Epithelial cell of alveolus of lung (primary cell): ENCODE measurements around the gene GIGYF1. TPM values are rescaled to one million over a fixed set of nuclear protein-coding genes. Genes with fewer than 3 reads are reported as not detected.

Experiments used
- total RNA-seq: library from RNA; depleted of rRNA; stranded (reverse); fragments of >200 nt; gene quantifications from 2 replicates; pipeline ENCODE4 v1.2.1, GENCODE V29; 2015

The GIGYF1 gene
- total RNA-seq = 7.9 and 20.5 TPM in 2 replicates

DNA sequence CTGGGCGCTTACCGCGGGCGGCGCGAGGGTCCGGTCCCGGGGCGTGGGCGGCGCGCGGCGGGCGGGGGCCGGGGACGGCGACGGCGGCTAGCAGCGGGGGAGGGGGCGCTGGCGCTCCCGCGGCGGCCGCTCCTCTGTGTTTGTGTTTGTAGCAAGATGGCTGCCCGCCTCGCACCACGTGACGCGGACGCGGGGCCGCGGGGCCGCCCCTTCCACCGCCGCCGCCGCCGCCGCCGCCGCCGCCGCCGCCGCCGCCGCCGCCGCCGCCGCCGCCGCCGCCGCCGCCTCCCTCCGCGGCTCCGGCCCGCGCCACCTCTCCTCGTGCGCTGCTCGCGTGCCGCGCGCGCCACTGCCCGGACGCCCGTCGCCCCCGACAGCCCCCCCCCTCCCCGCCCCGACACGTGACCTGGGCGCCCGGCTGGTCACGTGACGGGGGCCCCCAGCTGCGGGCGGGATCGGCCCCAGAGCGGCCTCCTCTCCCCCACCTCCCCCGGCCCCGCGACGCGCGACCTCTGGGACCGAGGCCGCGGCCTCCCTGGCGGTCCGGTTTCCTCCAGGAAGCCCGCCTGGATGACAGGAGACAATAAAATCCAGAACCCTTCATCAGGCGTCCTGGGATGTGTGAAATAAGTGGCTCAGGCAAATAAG lies at the start of gene GIGYF1:
Gene GIGYF1 (minus strand): TSS at position 153 of the 648 bp plus-strand sequence. CDS start 6,012 bp downstream, outside the sequence.

DNA sequence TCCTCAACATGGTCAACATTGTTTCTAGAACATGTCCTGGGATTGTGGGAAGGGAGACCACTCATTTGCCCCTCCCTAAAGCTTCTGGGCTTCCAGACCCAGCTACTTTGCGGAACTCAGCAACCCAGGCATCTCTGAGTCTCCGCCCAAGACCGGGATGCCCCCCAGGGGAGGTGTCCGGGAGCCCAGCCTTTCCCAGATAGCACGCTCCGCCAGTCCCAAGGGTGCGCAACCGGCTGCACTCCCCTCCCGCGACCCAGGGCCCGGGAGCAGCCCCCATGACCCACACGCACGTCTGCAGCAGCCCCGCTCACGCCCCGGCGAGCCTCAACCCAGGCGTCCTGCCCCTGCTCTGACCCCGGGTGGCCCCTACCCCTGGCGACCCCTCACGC lies 26.2 kb upstream of the GIGYF1 start, which contains the start of gene EPO:
Gene EPO (plus strand): TSS at position 190 of the 392 bp plus-strand sequence. CDS start 513 bp downstream, outside the sequence.

DNA sequence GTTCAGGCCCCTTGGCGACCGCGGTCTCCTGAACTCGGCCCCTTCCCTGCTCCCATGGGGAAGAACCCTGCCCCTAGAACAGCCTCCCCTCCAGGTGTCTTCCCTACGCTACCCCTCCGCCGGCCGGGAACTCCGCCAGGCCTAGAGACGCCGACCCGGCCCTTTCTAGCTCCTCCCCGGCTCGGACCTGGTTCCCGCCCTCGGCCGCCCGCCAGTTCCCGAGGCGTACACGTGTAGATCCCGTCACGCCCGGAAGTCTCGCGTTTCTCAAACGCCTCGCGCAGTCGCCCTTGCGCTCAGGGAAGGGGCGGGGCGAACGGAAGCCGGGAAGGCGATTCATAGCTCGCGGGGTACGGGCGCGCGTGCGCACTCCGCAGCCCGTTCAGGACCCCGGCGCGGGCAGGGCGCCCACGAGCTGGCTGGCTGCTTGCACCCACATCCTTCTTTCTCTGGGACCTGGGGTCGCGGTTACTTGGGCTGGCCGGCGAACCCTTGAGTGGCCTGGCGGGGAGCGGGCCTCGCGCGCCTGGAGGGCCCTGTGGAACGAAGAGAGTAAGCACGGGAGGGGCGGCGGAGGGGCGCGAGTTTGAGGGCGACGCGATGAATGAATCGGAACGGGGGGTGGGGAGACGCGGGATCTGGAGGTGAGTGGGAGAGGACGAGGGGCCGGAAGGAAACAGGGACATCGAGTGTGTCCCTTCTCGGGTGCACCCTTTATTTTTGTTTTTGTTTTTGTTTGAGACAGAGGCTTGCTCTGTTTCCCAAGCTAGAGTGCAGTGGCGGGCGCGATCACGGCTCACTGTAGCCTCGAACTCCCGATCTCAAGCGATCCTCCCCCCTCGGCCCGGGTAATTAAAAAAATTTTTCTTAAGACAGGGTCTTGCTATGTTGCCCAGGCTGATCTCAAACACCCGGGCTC lies 12.0 kb upstream of the GIGYF1 start, which contains the start of gene POP7:
Gene POP7 (plus strand): TSS at position 369 of the 919 bp plus-strand sequence. CDS start 710 bp downstream, outside the sequence.

DNA sequence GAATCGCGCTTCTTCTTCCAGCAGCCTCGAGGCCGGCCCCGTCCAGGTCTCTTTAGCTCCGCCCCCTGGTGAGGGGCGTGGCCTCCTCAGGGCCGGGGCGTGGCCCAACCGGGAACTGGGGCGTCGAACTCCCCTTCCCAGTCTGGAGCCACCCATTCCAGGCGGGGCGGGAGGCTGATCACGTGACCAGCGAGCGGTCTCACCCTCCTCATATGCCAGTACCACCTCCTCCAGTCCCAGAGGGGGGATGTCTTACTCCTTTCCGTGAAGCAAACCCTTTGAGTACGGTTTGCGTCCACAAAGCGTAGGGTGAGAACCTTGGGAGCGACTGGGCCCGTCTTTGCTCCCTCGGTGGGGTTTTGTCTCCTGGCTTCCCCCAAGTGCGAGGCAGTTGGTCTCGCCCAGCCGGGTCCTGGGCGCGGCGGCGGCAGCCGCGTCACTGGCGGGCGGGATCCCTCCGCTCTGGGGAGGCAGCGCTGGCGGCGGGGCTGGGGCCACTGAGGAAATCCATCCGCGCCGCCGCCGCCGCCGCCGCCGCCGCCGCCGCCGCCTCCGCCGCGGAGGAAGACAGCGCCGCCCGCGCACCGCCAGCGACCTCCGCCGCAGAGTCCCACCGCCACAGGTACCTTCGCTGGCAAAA lies 20.6 kb downstream of the GIGYF1 start, which contains the start of gene GNB2:
Gene GNB2 (plus strand): TSS at position 439 of the 640 bp plus-strand sequence. CDS start 2,526 bp downstream, outside the sequence.

GRCh38 chr7:100655908-100656674 lies 38.0 kb downstream of the GIGYF1 start, which contains the start of gene ACTL6B:
TSS of gene ACTL6B (minus strand) at chr7:100656448. CDS start at chr7:100656354, 94 bp downstream.

GRCh38 chr7:100641463-100641859 lies 52.6 kb downstream of the GIGYF1 start, which contains the start of gene TFR2:
TSS of gene TFR2 (minus strand) at chr7:100641552. CDS start at chr7:100641509, 43 bp downstream.

Other genes starting within 250 kb of the GIGYF1 start
- gene SPACDR, start 230.0 kb downstream of the GIGYF1 start, total RNA-seq = not detected in 2 replicates
- gene TSC22D4, start 215.0 kb downstream of the GIGYF1 start, total RNA-seq = 35.6 and 79.0 TPM in 2 replicates
- 2.2 and 10.5 TPM in 2 replicates for gene NYAP1, start 210.3 kb downstream of the GIGYF1 start, total RNA-seq
- gene AGFG2, start 155.0 kb downstream of the GIGYF1 start, total RNA-seq = 6.6 and 16.9 TPM in 2 replicates
- gene SAP25, start 120.3 kb downstream of the GIGYF1 start, total RNA-seq = 1.5 TPM in 1 of 2 replicates, not detected in the other
- 36.5 and 119 TPM in 2 replicates for gene LRCH4, start 108.1 kb downstream of the GIGYF1 start, total RNA-seq
- gene FBXO24, start 107.9 kb downstream of the GIGYF1 start, total RNA-seq = 0.65 and 2.9 TPM in 2 replicates
- gene PCOLCE, start 91.9 kb downstream of the GIGYF1 start, total RNA-seq = 351 and 978 TPM in 2 replicates
- 18.2 and 23.9 TPM in 2 replicates for gene MOSPD3, start 81.7 kb downstream of the GIGYF1 start, total RNA-seq
- gene TFR2, start 52.7 kb downstream of the GIGYF1 start, total RNA-seq = 0.64 and 1.6 TPM in 2 replicates
- not detected in 2 replicates for gene ACTL6B, start 37.8 kb downstream of the GIGYF1 start, total RNA-seq
- gene GNB2, start 20.5 kb downstream of the GIGYF1 start, total RNA-seq = 283 and 312 TPM in 2 replicates
- gene POP7, start 11.9 kb upstream of the GIGYF1 start, total RNA-seq = 29.5 and 44.6 TPM in 2 replicates
- gene EPO, start 26.2 kb upstream of the GIGYF1 start, total RNA-seq = 0.48 TPM in 1 of 2 replicates, not detected in the other
- not detected in 2 replicates for gene ZAN, start 39.3 kb upstream of the GIGYF1 start, total RNA-seq
- 48.5 and 62.8 TPM in 2 replicates for gene EPHB4, start 133.3 kb upstream of the GIGYF1 start, total RNA-seq
- 16.4 and 23.3 TPM in 2 replicates for gene SLC12A9, start 158.5 kb upstream of the GIGYF1 start, total RNA-seq
- 103 and 127 TPM in 2 replicates for gene TRIP6, start 173.1 kb upstream of the GIGYF1 start, total RNA-seq
- gene SRRT, start 180.9 kb upstream of the GIGYF1 start, total RNA-seq = 68.9 and 79.0 TPM in 2 replicates
- 3.5 and 9.4 TPM in 2 replicates for gene UFSP1, start 195.5 kb upstream of the GIGYF1 start, total RNA-seq
- gene ACHE, start 201.6 kb upstream of the GIGYF1 start, total RNA-seq = 1.7 and 3.7 TPM in 2 replicates